HL-60 (cell line): Measurements from ENCODE around the gene TGM4.
"Not testable (repeated sequence)": the region's sequence is repeated elsewhere in the genome, so short reads cannot be mapped to it uniquely, and the experiment has no call there.

ENCODE experiments used
- DNase-seq, 2 experiments: peaks; one replicate each; pipeline ENCODE4 v3.0.0-alpha.2; 2010 to 2020; ENCODE audit warnings: low read depth in 1 of 2, low spot score in 1 of 2
- H3K27ac ChIP-seq: fragments of 250-450 bp; sonication (Bioruptor Pico); replicated peaks from 2 replicates; pipeline ENCODE4 v1.5.1; 2020; ENCODE audit warnings: mild to moderate bottlenecking, moderate library complexity
- H3K27me3 ChIP-seq: fragments of 250-450 bp; sonication (Bioruptor Pico); 2 replicates; pipeline ENCODE4 v1.5.1; 2021; ENCODE audit warnings: mild to moderate bottlenecking, moderate library complexity; ENCODE audit not compliant: insufficient read depth, poor library complexity, severe bottlenecking
- H3K4me3 ChIP-seq: replicated peaks from 2 replicates; pipeline ENCODE4 v1.5.1; 2011; ENCODE audit warnings: mild to moderate bottlenecking, control low read depth, low read length; ENCODE audit not compliant: insufficient read depth
- CTCF ChIP-seq: IDR thresholded peaks from one replicate; pipeline ENCODE4 v1.5.1; 2011; ENCODE audit warnings: low read length, control low read depth, inconsistent platforms; ENCODE audit not compliant: insufficient read depth
- GABPA ChIP-seq: IDR thresholded peaks from 2 replicates; pipeline ENCODE4 v1.6.1; 2012; ENCODE audit warnings: low read depth
- POLR2AphosphoS5 ChIP-seq: IDR thresholded peaks from 2 replicates; pipeline ENCODE4 v1.6.1; 2012; ENCODE audit warnings: low read depth
- REST ChIP-seq: IDR thresholded peaks from 2 replicates; pipeline ENCODE4 v1.6.1; 2012; ENCODE audit warnings: low read depth; ENCODE audit not compliant: insufficient replicate concordance
- SPI1 ChIP-seq: IDR thresholded peaks from 2 replicates; pipeline ENCODE4 v1.6.1; 2012; ENCODE audit warnings: low read depth, mild to moderate bottlenecking, borderline replicate concordance

TGM4 gene

GRCh38 chr3:44848634-44849033 is 25.8 kb upstream of the TGM4 start:
- Histone ChIP-seq H3K27me3 (no peaks in the 10 kb centered on the region), H3K4me3 (no peak overlapping the region), H3K27ac (no peak overlapping the region)
- TF ChIP-seq SPI1 (no peak), CTCF (no peak), POLR2AphosphoS5 (no peak), REST (no peak), GABPA (no peak)
- DNase-seq, result no peak

- H3K27ac ChIP-seq, DNase-seq, H3K4me3 ChIP-seq, H3K27me3 ChIP-seq: not testable (repeated sequence)
These were observed 17.7 kb upstream of the TGM4 start for GRCh38 chr3:44856663-44857062.

- H3K27me3 ChIP-seq, result no peaks in the 10 kb centered on the region
- no peak for TF ChIP-seq CTCF
- no peak for TF ChIP-seq REST
- TF ChIP-seq POLR2AphosphoS5, result no peak
- TF ChIP-seq SPI1, result no peak
- no peak for TF ChIP-seq GABPA
- DNase-seq, result no peak
- no peak overlapping the region for H3K27ac ChIP-seq
- no peak overlapping the region for H3K4me3 ChIP-seq
These were observed 14.3 kb upstream of the TGM4 start for GRCh38 chr3:44860117-44860516.

- H3K27me3 ChIP-seq, result no peaks in the 10 kb centered on the region
- H3K27ac ChIP-seq, result peak within 1 kb of the TSS; percentile 72
- peak; percentile 83 to 84 for DNase-seq
- no peak for TF ChIP-seq CTCF
- no peak for TF ChIP-seq SPI1
- peak; percentile 72; the same call in 1 of the 2 replicates for TF ChIP-seq POLR2AphosphoS5
- TF ChIP-seq GABPA, result no peak
- peak; percentile 42 for TF ChIP-seq REST
- peak within 1 kb of the TSS; percentile 66 for H3K4me3 ChIP-seq
These were observed 12.8 kb upstream of the TGM4 start, which contains the start of gene TMEM42 for GRCh38 chr3:44861412-44862225. Gene TMEM42, plus strand, starts transcription at chr3:44861912. Its CDS starts 13 bp downstream, at chr3:44861925.
